CD14-positive monocyte (primary cell): Measurements from ENCODE around the gene KLHL30. TPM values are rescaled to one million over a fixed set of nuclear protein-coding genes. Genes with fewer than 3 reads are reported as not detected.

ENCODE experiments used
- DNase-seq, 3 donors: peaks; one replicate each; pipeline ENCODE4 v3.0.0-alpha.2; 2011 to 2022
- H2AFZ ChIP-seq: 2 replicates; pipeline ENCODE4 v1.6.0; 2012; ENCODE audit warnings: mild to moderate bottlenecking, low read depth, low read length, inconsistent platforms; ENCODE audit not compliant: insufficient read depth, poor library complexity, severe bottlenecking
- H3K27ac ChIP-seq, 2 donors: 1 replicate in 1 of 2; 2 replicates in 1 of 2; pipeline ENCODE4 v1.5.1; 2012 to 2013; ENCODE audit warnings: low read length in 2 of 2, control low read depth in 1 of 2, inconsistent platforms in 1 of 2, low read depth in 1 of 2, mild to moderate bottlenecking in 1 of 2
- H3K27me3 ChIP-seq, 2 donors: one replicate each; pipeline versions ENCODE4 v1.6.0 to v1.6.1; 2011 to 2013; ENCODE audit warnings: low read length in 2 of 2; ENCODE audit not compliant: control insufficient read depth in 2 of 2, insufficient read depth in 2 of 2
- H3K36me3 ChIP-seq, 2 donors: replicated peaks in 1 of 2; 1 replicate in 1 of 2; 2 replicates in 1 of 2; pipeline versions ENCODE4 v1.5.1 to v1.6.1; 2012 to 2013; ENCODE audit warnings: low read length in 2 of 2, control low read depth in 1 of 2, inconsistent platforms in 1 of 2, mild to moderate bottlenecking in 1 of 2; ENCODE audit not compliant: insufficient read depth in 2 of 2, control insufficient read depth in 1 of 2
- H3K4me1 ChIP-seq, 2 donors: 1 replicate in 1 of 2; 2 replicates in 1 of 2; pipeline versions ENCODE4 v1.5.1 to v1.6.1; 2012 to 2013; ENCODE audit warnings: low read length in 2 of 2, control low read depth in 1 of 2, inconsistent platforms in 1 of 2, mild to moderate bottlenecking in 1 of 2, moderate library complexity in 1 of 2; ENCODE audit not compliant: insufficient read depth in 2 of 2, control insufficient read depth in 1 of 2
- H3K4me2 ChIP-seq: replicated peaks from 2 replicates; pipeline ENCODE3; 2012; ENCODE audit warnings: low read length, moderate library complexity, mild to moderate bottlenecking; ENCODE audit not compliant: poor library complexity, severe bottlenecking; ENCODE audit errors: extremely low read depth
- H3K4me3 ChIP-seq, 3 experiments: fragments of 200-600 bp in 1 of 3; sonication (generic) in 1 of 3; replicated peaks in 1 of 3; 1 replicate in 2 of 3; 2 replicates in 1 of 3; pipeline ENCODE4 v1.5.1; 2011 to 2013; ENCODE audit warnings: low read length in 3 of 3, mild to moderate bottlenecking in 3 of 3, control low read depth in 2 of 3, low read depth in 2 of 3, inconsistent platforms in 1 of 3, moderate library complexity in 1 of 3
- H3K79me2 ChIP-seq: 2 replicates; pipeline ENCODE4 v1.6.0; 2012; ENCODE audit warnings: mild to moderate bottlenecking, control low read depth, inconsistent platforms, low read length, moderate library complexity; ENCODE audit not compliant: insufficient read depth
- H3K9ac ChIP-seq: 2 replicates; pipeline ENCODE4 v1.6.0; 2017; ENCODE audit warnings: low read length, mild to moderate bottlenecking; ENCODE audit not compliant: insufficient read depth, poor library complexity, severe bottlenecking
- H3K9me3 ChIP-seq, 2 donors: replicated peaks in 1 of 2; 1 replicate in 1 of 2; 2 replicates in 1 of 2; pipeline versions ENCODE4 v1.5.1 to v1.6.1; 2012 to 2013; ENCODE audit warnings: low read length in 2 of 2, control low read depth in 1 of 2; ENCODE audit not compliant: control insufficient read depth in 1 of 2, insufficient read depth in 1 of 2
- H4K20me1 ChIP-seq: 2 replicates; pipeline ENCODE4 v1.6.0; 2012; ENCODE audit warnings: mild to moderate bottlenecking, low read length, control low read depth, moderate library complexity; ENCODE audit not compliant: insufficient read depth
- H3K27ac Mint-ChIP-seq, 7 donors: one replicate each; pipeline ENCODE4 v1.8.0; 2020; ENCODE audit warnings: mild to moderate bottlenecking in 7 of 7, mixed read lengths in 7 of 7, moderate library complexity in 6 of 7, inconsistent platforms in 2 of 7
- H3K27me3 Mint-ChIP-seq, 3 donors: one replicate each; pipeline ENCODE4 v1.8.0; 2021 to 2022; ENCODE audit warnings: low read depth in 3 of 3, mild to moderate bottlenecking in 3 of 3, mixed read lengths in 3 of 3, moderate library complexity in 3 of 3, inconsistent platforms in 1 of 3
- H3K36me3 Mint-ChIP-seq, 2 donors: one replicate each; pipeline ENCODE4 v1.8.0; 2020; ENCODE audit warnings: mixed read lengths in 2 of 2, inconsistent platforms in 1 of 2, mild to moderate bottlenecking in 1 of 2
- H3K4me1 Mint-ChIP-seq: one replicate; pipeline ENCODE4 v1.8.0; 2020; ENCODE audit warnings: mild to moderate bottlenecking, mixed read lengths
- H3K4me3 Mint-ChIP-seq, 2 donors: one replicate each; pipeline ENCODE4 v1.8.0; 2020; ENCODE audit warnings: mild to moderate bottlenecking in 2 of 2, mixed read lengths in 2 of 2, moderate library complexity in 1 of 2
- H3K9me3 Mint-ChIP-seq, 7 donors: one replicate each; pipeline ENCODE4 v1.8.0; 2020 to 2022; ENCODE audit warnings: mixed read lengths in 7 of 7, mild to moderate bottlenecking in 6 of 7, moderate library complexity in 6 of 7, inconsistent platforms in 2 of 7
- WGBS: methylation state at CpG from one replicate; pipeline ENCODE4 v1.1.5; 2013; ENCODE audit warnings: missing lambda C conversion rate; ENCODE audit not compliant: insufficient coverage; 5-methylcytosine and 5-hydroxymethylcytosine counted together
- intact Hi-C, 2 donors: fragments of 100-400 bp; cut with micrococcal nuclease; formaldehyde crosslinking; loops; one replicate each; pipeline versions ENCODE4 v1.15.0 to v1.15.1; 2023
- polyA plus RNA-seq, 3 donors: library from polyadenylated mRNA; depleted of rRNA in 1 of 3; unstranded in 2 of 3; stranded (reverse) in 1 of 3; fragments of 300-500 nt in 2 of 3; fragments of >200 nt in 1 of 3; fragmentation: Illumina TruSeq in 2 of 3; gene quantifications; 1 replicate in 2 of 3; 2 replicates in 1 of 3; pipeline ENCODE4 v1.2.3, GENCODE V29; 2012 to 2021
- TF ChIP-seq, protein P1 (sequence below): fragments of 200-600 bp; IDR thresholded peaks from one replicate; pipeline ENCODE4 v1.8.0; 2022; ENCODE audit warnings: antibody characterized with exemption, mild to moderate bottlenecking

KLHL30 gene
- polyA plus RNA-seq, 3 donors, result 0.01 to 0.14 TPM; not detected in 1

DNA sequence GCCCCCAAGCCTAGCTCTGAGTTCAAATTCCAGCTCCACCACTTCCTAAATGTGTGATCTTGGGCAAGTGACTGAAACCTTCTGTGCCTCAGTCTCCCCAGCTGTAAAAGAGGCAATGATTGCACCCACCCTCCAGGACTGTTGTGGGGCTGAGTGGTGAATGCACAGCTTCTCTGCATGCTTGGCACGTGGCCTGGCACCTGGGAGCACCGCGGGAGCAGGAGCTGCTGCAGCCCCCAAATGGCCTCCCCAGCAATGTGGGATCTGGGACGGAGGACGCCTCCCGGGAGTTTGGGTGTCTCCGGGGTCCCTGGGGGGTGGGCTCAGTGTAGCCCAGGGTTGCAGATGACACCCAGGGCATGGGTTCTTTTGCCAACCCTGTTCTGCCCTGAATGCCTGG is 1.6 kb downstream of the KLHL30 start:
- Mint-ChIP-seq H3K4me1 (peaks cover 56% of the 10 kb centered on the region), H3K27me3 (peaks cover 0 to 2% (median under 1%) of the 10 kb centered on the region in 3 donors), H3K9me3 (peaks cover 0 to 4% (median 0%) of the 10 kb centered on the region in 7 donors), H3K4me3 (no peak overlapping the region), H3K27ac (no peak overlapping the region), H3K36me3 (no peaks in the 10 kb centered on the region)
- TF ChIP-seq, protein P1, sequence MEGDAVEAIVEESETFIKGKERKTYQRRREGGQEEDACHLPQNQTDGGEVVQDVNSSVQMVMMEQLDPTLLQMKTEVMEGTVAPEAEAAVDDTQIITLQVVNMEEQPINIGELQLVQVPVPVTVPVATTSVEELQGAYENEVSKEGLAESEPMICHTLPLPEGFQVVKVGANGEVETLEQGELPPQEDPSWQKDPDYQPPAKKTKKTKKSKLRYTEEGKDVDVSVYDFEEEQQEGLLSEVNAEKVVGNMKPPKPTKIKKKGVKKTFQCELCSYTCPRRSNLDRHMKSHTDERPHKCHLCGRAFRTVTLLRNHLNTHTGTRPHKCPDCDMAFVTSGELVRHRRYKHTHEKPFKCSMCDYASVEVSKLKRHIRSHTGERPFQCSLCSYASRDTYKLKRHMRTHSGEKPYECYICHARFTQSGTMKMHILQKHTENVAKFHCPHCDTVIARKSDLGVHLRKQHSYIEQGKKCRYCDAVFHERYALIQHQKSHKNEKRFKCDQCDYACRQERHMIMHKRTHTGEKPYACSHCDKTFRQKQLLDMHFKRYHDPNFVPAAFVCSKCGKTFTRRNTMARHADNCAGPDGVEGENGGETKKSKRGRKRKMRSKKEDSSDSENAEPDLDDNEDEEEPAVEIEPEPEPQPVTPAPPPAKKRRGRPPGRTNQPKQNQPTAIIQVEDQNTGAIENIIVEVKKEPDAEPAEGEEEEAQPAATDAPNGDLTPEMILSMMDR, result no peak
- no peaks in the 10 kb centered on the region for H4K20me1 ChIP-seq
- no peak overlapping the region for H3K4me3 ChIP-seq
- H3K27ac ChIP-seq, result no peak overlapping the region
- H3K4me1 ChIP-seq, result peaks cover 42 to 55% of the 10 kb centered on the region in 2 donors
- H2AFZ ChIP-seq, result no peak overlapping the region
- 98% methylated on average over 6 of the region's 7 CpGs for WGBS
- no peak overlapping the region for H3K4me2 ChIP-seq
- H3K36me3 ChIP-seq, result no peaks in the 10 kb centered on the region
- DNase-seq, result no peak
- no peaks in the 10 kb centered on the region for H3K9me3 ChIP-seq
- no peaks in the 10 kb centered on the region for H3K79me2 ChIP-seq
- intact Hi-C loops, result no loop called here
- H3K9ac ChIP-seq, result no peak overlapping the region
- H3K27me3 ChIP-seq, result no peaks in the 10 kb centered on the region

- TF ChIP-seq, protein P1, result no peak
- Histone ChIP-seq H3K36me3 (no peaks in the 10 kb centered on the region), H3K27ac (peak overlapping the region in 1 of 2 donors; percentile 70), H3K4me3 (no peak overlapping the region), H4K20me1 (no peaks in the 10 kb centered on the region), H3K79me2 (no peaks in the 10 kb centered on the region), H3K9me3 (no peaks in the 10 kb centered on the region), H3K4me2 (no peak overlapping the region), H3K4me1 (peaks cover 42 to 55% of the 10 kb centered on the region in 2 donors), H3K9ac (no peak overlapping the region), H2AFZ (no peak overlapping the region), H3K27me3 (no peaks in the 10 kb centered on the region)
- H3K4me1 Mint-ChIP-seq, result peaks cover 55% of the 10 kb centered on the region
- H3K36me3 Mint-ChIP-seq, result no peaks in the 10 kb centered on the region
- peaks cover 0 to 4% (median 0%) of the 10 kb centered on the region in 7 donors for H3K9me3 Mint-ChIP-seq
- intact Hi-C loops, result no loop called here
- no peak for DNase-seq
- H3K27ac Mint-ChIP-seq, result peak overlapping the region in 4 of 7 donors; percentile 86 to 98 (median 96)
- H3K27me3 Mint-ChIP-seq, result peaks cover 0 to 2% (median 0%) of the 10 kb centered on the region in 3 donors
- no peak overlapping the region for H3K4me3 Mint-ChIP-seq
- 93% methylated on average over 59 of the region's 60 CpGs for WGBS
Observed at GRCh38 chr2:238140721-238141540, 2.5 kb downstream of the KLHL30 start.
